RKO (cell line): Measurements from ENCODE around the gene RHBG.

ENCODE experiments used
- DNase-seq: peaks from one replicate; pipeline ENCODE4 v3.0.0-alpha.2; 2016; ENCODE audit warnings: low spot score

RHBG gene

GRCh38 chr1:156386134-156386901 lies 17.3 kb downstream of the RHBG start:
- no peak for DNase-seq

GRCh38 chr1:156386949-156387869 lies 18.2 kb downstream of the RHBG start:
- DNase-seq, result no peak

GRCh38 chr1:156387870-156388173 lies 18.8 kb downstream of the RHBG start:
- DNase-seq, result no peak

- no peak for DNase-seq
These were observed 19.4 kb downstream of the RHBG start for GRCh38 chr1:156388174-156389137.

- DNase-seq, result no peak
These were observed 20.3 kb downstream of the RHBG start for GRCh38 chr1:156389311-156389710.

- DNase-seq, result no peak
These were observed 21.7 kb downstream of the RHBG start for GRCh38 chr1:156390469-156391365.

- DNase-seq, result no peak
These were observed 22.3 kb downstream of the RHBG start for GRCh38 chr1:156391366-156391677.

- no peak for DNase-seq
These were observed 22.7 kb downstream of the RHBG start for GRCh38 chr1:156391701-156392100.

GRCh38 chr1:156392452-156392853 lies 23.4 kb downstream of the RHBG start:
- DNase-seq, result no peak

GRCh38 chr1:156393095-156393494 lies 24.1 kb downstream of the RHBG start:
- DNase-seq, result no peak

- no peak for DNase-seq
These were observed 25.1 kb downstream of the RHBG start for GRCh38 chr1:156394082-156394481.

- no peak for DNase-seq
These were observed 25.9 kb downstream of the RHBG start for GRCh38 chr1:156394835-156395461.

- no peak for DNase-seq
These were observed 30.5 kb downstream of the RHBG start for GRCh38 chr1:156399355-156400125.

- no peak for DNase-seq
These were observed 31.4 kb downstream of the RHBG start for GRCh38 chr1:156400191-156400935.

- no peak for DNase-seq
These were observed 32.1 kb downstream of the RHBG start for GRCh38 chr1:156401041-156401574.

GRCh38 chr1:156401681-156402081 lies 32.7 kb downstream of the RHBG start:
- no peak for DNase-seq

- no peak for DNase-seq
These were observed 33.5 kb downstream of the RHBG start for GRCh38 chr1:156402331-156403020.

- no peak for DNase-seq
These were observed 36.7 kb downstream of the RHBG start for GRCh38 chr1:156405670-156406069.
